Tibial nerve (tissue), 4 donors: ENCODE data around the gene RNF130.
"Not testable (repeated sequence)": the region's sequence is repeated elsewhere in the genome, so short reads cannot be mapped to it uniquely, and the experiment has no call there.

Source experiments
- CTCF ChIP-seq, 5 experiments: fragments of 200-600 bp in 3 of 5; fragments of 450-650 bp in 2 of 5; sonication (generic) in 3 of 5; IDR thresholded peaks; one replicate each; pipeline ENCODE4 v1.5.1; 2016 to 2019; ENCODE audit warnings: antibody characterized with exemption in 5 of 5, mild to moderate bottlenecking in 3 of 5, moderate library complexity in 2 of 5
- EP300 ChIP-seq, 2 donors: sonication (generic); formaldehyde crosslinking; IDR thresholded peaks; one replicate each; pipeline ENCODE4 v1.6.1; 2017; ENCODE audit warnings: antibody characterized with exemption in 2 of 2, mild to moderate bottlenecking in 1 of 2
- POLR2A ChIP-seq, 2 donors: fragments of 450-650 bp; IDR thresholded peaks; one replicate each; pipeline ENCODE4 v1.6.1; 2017; ENCODE audit warnings: antibody characterized with exemption in 2 of 2, mild to moderate bottlenecking in 2 of 2, moderate library complexity in 2 of 2

- TF ChIP-seq CTCF, POLR2A, EP300 (IDR thresholded peaks at IDR 0.05): not testable (repeated sequence)
These were observed 18.1 kb upstream of the RNF130 start for GRCh38 chr5:180089628-180090027.
